Smooth muscle cell (in vitro differentiated cells): ENCODE measurements around the gene TAC1. TPM values are rescaled to one million over a fixed set of nuclear protein-coding genes. Genes with fewer than 3 reads are reported as not detected.

Experiments used
- DNase-seq: peaks from one replicate; lab custom pipeline; 2025; ENCODE audit not compliant: unreplicated experiment; lab: John Stamatoyannopoulos, UW
- H2AFZ ChIP-seq: fragments of 200-600 bp; sonication (generic); 2 replicates; pipeline ENCODE4 v1.6.0; 2016; ENCODE audit warnings: antibody characterized with exemption, low read depth, mild to moderate bottlenecking
- H3F3A ChIP-seq: fragments of 200-600 bp; sonication (generic); 2 replicates; pipeline ENCODE4 v1.6.0; 2017; ENCODE audit warnings: antibody characterized with exemption, low read depth
- H3K27ac ChIP-seq: fragments of 200-600 bp; sonication (generic); 2 replicates; pipeline ENCODE4 v1.5.1; 2016; ENCODE audit warnings: low read depth, mild to moderate bottlenecking
- H3K27me3 ChIP-seq: fragments of 200-600 bp; sonication (generic); 2 replicates; pipeline ENCODE4 v1.6.1; 2016; ENCODE audit warnings: low read depth, mild to moderate bottlenecking
- H3K36me3 ChIP-seq: fragments of 200-600 bp; sonication (generic); 2 replicates; pipeline ENCODE4 v1.5.1; 2016; ENCODE audit warnings: low read depth
- H3K4me1 ChIP-seq: fragments of 200-600 bp; sonication (generic); 2 replicates; pipeline ENCODE4 v1.5.1; 2016; ENCODE audit warnings: low read depth
- H3K4me2 ChIP-seq: fragments of 200-600 bp; sonication (generic); 2 replicates; pipeline ENCODE4 v1.6.0; 2016; ENCODE audit warnings: mild to moderate bottlenecking
- H3K4me3 ChIP-seq: fragments of 200-600 bp; sonication (generic); 2 replicates; pipeline ENCODE4 v1.5.1; 2016; ENCODE audit warnings: mild to moderate bottlenecking
- H3K79me2 ChIP-seq: fragments of 200-600 bp; sonication (generic); 2 replicates; pipeline ENCODE4 v1.6.0; 2016; ENCODE audit warnings: low read depth, mild to moderate bottlenecking
- H3K9ac ChIP-seq: fragments of 200-600 bp; sonication (generic); 2 replicates; pipeline ENCODE4 v1.6.0; 2016; ENCODE audit warnings: low read depth
- H3K9me3 ChIP-seq: fragments of 200-600 bp; sonication (generic); replicated peaks from 2 replicates; pipeline ENCODE4 v1.5.1; 2016; ENCODE audit warnings: low read depth
- H4K20me1 ChIP-seq: fragments of 200-600 bp; sonication (generic); 2 replicates; pipeline ENCODE4 v1.6.0; 2016; ENCODE audit warnings: low read depth
- WGBS: methylation state at CpG from one replicate; pipeline ENCODE4 v1.1.7; 2016; ENCODE audit warnings: low lambda C conversion rate; 5-methylcytosine and 5-hydroxymethylcytosine counted together
- polyA plus RNA-seq: library from polyadenylated mRNA; unstranded; fragments of >200 nt; fragmentation: Nextera tagmentation; extraction: Ambion mirVana; gene quantifications from 2 replicates; pipeline ENCODE4 v1.2.1, GENCODE V29; 2016
- total RNA-seq: library from RNA; depleted of rRNA; stranded (reverse); fragments of >200 nt; gene quantifications from 2 replicates; pipeline ENCODE4 v1.2.3, GENCODE V29; 2014
- TF ChIP-seq, protein P1 (sequence below): fragments of 200-600 bp; sonication (generic); IDR thresholded peaks from 2 replicates; pipeline ENCODE4 v1.5.1; 2017; ENCODE audit warnings: borderline replicate concordance, mild to moderate bottlenecking, antibody characterized with exemption; ENCODE audit not compliant: insufficient read depth, poor library complexity, severe bottlenecking

The TAC1 gene
- total and polyA plus RNA-seq, 2 experiments from 2014 or later, result 0.31 to 0.36 TPM

DNA sequence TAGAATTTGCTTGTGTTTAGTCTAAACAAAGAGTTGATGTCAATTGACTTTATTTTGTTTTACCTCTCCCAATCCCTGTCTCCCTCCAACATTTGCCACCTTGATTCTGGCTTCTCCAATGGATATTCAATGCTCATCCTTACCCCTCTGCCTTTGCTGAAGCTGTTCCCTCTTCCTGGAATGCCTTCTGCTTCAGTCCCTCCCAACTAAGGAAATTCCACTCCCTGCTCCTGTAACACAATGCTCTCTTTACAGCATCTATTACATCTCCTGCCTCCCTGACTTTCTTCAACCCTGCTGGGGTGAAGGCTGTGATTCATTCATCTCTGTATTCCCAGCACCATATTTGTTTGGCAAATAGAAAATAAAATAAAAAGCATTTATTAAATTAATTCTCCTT, 34.5 kb upstream of the TAC1 start:
- no peak overlapping the region for H3K4me3 ChIP-seq
- no peaks in the 10 kb centered on the region for H4K20me1 ChIP-seq
- no peaks in the 10 kb centered on the region for H3K36me3 ChIP-seq
- H3F3A ChIP-seq, result no peaks in the 10 kb centered on the region
- no peak overlapping the region for H2AFZ ChIP-seq
- H3K9ac ChIP-seq, result no peak overlapping the region
- no peak overlapping the region for H3K4me2 ChIP-seq
- no peak for DNase-seq
- no peaks in the 10 kb centered on the region for H3K9me3 ChIP-seq
- H3K27ac ChIP-seq, result no peak overlapping the region
- H3K4me1 ChIP-seq, result peaks cover 4% of the 10 kb centered on the region
- TF ChIP-seq, protein P1, sequence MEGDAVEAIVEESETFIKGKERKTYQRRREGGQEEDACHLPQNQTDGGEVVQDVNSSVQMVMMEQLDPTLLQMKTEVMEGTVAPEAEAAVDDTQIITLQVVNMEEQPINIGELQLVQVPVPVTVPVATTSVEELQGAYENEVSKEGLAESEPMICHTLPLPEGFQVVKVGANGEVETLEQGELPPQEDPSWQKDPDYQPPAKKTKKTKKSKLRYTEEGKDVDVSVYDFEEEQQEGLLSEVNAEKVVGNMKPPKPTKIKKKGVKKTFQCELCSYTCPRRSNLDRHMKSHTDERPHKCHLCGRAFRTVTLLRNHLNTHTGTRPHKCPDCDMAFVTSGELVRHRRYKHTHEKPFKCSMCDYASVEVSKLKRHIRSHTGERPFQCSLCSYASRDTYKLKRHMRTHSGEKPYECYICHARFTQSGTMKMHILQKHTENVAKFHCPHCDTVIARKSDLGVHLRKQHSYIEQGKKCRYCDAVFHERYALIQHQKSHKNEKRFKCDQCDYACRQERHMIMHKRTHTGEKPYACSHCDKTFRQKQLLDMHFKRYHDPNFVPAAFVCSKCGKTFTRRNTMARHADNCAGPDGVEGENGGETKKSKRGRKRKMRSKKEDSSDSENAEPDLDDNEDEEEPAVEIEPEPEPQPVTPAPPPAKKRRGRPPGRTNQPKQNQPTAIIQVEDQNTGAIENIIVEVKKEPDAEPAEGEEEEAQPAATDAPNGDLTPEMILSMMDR, result no peak
- no peaks in the 10 kb centered on the region for H3K79me2 ChIP-seq
- no peaks in the 10 kb centered on the region for H3K27me3 ChIP-seq

DNA sequence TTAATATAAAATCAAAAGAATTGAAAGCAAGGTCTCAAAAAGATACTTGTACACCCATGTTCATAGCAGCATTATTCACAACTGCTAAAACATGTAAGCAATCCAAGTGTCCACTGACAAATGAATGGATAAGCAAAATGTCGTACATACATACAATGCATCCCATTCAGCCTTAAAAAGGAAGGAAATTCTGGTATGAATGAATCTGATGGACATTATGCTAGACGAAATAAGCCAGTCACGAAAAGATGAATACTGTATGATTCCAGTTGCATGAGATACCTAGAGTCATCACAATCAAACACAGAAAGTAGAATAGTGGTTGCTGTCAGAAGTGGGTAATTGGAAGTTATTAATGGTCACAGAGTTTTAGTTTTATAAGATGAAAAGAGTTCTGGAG, 9.5 kb upstream of the TAC1 start:
- TF ChIP-seq, protein P1, result no peak
- H3K36me3 ChIP-seq, result no peaks in the 10 kb centered on the region
- peaks cover 19% of the 10 kb centered on the region for H3K27me3 ChIP-seq
- no peaks in the 10 kb centered on the region for H3K79me2 ChIP-seq
- H3K4me3 ChIP-seq, result no peak overlapping the region
- WGBS, result 88% methylated on average over 3 of the region's 3 CpGs
- H3K27ac ChIP-seq, result no peak overlapping the region
- H3K4me2 ChIP-seq, result no peak overlapping the region
- H3K9ac ChIP-seq, result no peak overlapping the region
- H3K9me3 ChIP-seq, result no peaks in the 10 kb centered on the region
- no peak for DNase-seq
- no peaks in the 10 kb centered on the region for H3F3A ChIP-seq
- no peak overlapping the region for H2AFZ ChIP-seq
- H4K20me1 ChIP-seq, result no peaks in the 10 kb centered on the region
- no peaks in the 10 kb centered on the region for H3K4me1 ChIP-seq

DNA sequence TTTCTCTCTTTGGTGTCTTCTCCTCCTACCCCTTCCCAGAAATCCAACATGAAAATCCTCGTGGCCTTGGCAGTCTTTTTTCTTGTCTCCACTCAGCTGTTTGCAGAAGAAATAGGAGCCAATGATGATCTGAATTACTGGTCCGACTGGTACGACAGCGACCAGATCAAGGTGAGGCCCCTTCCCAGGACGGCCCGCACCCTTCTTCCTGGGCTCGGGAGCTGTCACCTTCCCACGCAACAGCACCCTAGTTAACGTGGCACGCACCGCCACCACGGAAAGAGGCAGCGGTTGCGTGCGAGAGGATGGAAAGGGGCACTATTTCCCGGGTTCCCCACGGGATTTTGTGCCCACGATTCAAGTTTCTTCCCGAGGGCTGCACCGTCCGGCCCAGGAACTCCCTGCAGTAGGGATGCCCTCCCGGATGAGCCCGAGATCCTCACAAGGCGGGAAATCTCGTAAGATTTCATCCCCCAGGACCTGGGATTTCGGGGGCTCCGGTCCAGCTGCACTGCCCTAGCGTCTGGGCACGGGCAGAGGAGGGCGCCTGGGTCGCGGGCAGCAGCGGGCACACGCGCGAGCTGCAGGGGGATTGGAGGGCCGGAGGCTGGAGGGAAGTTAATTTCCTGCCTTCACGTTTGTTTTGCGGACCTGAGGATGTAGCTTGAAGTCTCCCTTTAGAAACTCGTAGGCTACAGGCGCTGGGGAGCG, 834 bp downstream of the TAC1 start:
- Histone ChIP-seq H3K27ac (no peak overlapping the region), H3F3A (no peaks in the 10 kb centered on the region), H3K36me3 (no peaks in the 10 kb centered on the region), H3K4me1 (peaks cover 21% of the 10 kb centered on the region), H3K4me2 (peak overlapping the region; percentile 79), H3K79me2 (no peaks in the 10 kb centered on the region), H3K9me3 (no peaks in the 10 kb centered on the region), H2AFZ (peak overlapping the region; percentile 68), H3K9ac (no peak overlapping the region), H3K4me3 (peak overlapping the region; percentile 39), H4K20me1 (no peaks in the 10 kb centered on the region), H3K27me3 (peaks cover 99% of the 10 kb centered on the region)
- TF ChIP-seq, protein P1, result no peak
- 3% methylated on average over 42 of the region's 42 CpGs for WGBS
- DNase-seq, result no peak
